ENCODE measurements around the gene EPB41L4B.

DNA sequence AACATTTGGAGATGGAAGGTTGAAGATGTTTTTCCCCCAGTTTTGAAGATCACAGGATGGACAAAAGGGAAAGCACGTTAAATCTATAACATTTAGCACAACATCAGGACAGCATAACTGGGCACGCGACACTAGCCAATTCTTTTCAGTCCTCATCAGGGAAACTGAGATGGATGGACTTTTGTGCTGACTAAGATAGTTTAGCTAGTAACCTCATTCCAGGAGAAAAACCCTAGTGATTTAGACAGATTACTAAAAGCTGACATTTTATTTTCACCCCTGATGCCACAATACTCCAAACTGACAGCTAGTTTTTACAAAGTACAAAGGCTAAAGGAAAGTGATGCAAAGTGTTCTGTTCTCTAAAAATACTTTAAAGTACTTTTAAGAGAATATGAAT lies 53.3 kb downstream of the EPB41L4B start:
- TF ChIP-seq, protein P1, sequence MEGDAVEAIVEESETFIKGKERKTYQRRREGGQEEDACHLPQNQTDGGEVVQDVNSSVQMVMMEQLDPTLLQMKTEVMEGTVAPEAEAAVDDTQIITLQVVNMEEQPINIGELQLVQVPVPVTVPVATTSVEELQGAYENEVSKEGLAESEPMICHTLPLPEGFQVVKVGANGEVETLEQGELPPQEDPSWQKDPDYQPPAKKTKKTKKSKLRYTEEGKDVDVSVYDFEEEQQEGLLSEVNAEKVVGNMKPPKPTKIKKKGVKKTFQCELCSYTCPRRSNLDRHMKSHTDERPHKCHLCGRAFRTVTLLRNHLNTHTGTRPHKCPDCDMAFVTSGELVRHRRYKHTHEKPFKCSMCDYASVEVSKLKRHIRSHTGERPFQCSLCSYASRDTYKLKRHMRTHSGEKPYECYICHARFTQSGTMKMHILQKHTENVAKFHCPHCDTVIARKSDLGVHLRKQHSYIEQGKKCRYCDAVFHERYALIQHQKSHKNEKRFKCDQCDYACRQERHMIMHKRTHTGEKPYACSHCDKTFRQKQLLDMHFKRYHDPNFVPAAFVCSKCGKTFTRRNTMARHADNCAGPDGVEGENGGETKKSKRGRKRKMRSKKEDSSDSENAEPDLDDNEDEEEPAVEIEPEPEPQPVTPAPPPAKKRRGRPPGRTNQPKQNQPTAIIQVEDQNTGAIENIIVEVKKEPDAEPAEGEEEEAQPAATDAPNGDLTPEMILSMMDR (IDR thresholded peaks at IDR 0.05), result no peak
- no peak for TF ChIP-seq POLR2A (IDR thresholded peaks at IDR 0.05)
